ENCODE results near the gene SLC35E1.
"Not testable (repeated sequence)": the region's sequence is repeated elsewhere in the genome, so short reads cannot be mapped to it uniquely, and the experiment has no call there.

The SLC35E1 gene

DNA sequence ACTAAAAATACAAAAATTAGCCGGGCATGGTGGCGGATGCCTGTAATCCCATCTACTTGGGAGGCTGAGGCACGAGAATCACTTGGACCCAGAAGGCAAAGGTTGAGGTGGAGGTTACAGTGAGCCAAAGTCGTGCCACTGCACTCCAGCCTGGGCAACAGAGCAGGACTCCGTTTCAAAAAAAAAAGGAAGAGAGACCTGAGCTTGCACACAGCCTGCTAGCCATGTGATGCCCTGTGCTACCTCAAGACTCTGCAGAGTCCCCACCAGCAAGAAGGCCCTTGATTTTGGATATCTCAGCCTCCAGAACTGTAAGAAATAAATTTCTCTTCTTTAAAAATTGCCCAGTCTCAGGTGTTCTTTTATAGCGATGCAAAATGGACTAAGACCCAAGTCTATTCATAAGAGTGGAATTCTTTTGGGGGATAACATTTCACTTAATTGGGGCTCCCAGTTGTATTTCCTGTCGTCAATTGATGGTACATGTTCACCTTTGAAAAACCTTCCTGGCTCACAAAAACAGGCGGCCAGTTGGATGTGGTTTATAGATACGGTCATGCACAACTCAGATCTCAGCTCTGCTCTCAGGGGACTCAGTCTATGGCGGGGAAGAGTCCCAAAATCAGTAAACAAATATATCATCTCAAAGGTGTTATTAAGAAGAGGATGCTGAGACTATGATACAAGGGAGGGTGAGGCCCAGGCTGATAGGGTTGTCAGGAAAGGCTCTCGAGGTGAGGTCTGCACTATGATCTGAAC lies 27.6 kb downstream of the SLC35E1 start:
- no peak for DNase-seq (ENCODE audit: low spot score)

DNA sequence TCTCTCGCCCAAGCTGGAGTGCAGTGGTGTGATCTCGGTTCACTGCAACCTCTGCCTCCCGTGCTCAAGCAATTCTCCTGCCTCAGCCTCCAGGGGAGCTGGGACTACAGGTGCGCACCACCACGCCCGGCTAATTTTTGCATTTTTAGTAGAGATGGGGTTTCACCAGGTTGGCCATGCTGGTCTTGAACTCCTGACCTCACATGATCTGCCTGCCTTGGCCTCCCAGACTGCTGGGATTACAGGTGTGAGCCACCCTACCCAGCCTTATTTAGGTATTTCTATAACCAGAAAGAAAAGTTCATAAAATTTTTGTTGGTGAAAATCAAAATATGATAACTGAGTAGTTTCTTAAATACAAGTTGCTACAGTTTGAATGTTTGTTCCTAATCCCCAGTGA lies 28.5 kb downstream of the SLC35E1 start:
- DNase-seq (ENCODE audit: low spot score) = not testable (repeated sequence)

GRCh38 chr19:16542910-16543472 lies 29.2 kb downstream of the SLC35E1 start:
- no peak for DNase-seq (ENCODE audit: low spot score)

GRCh38 chr19:16542045-16542909 lies 29.9 kb downstream of the SLC35E1 start, which contains the start of gene CHERP:
Gene CHERP (minus strand): TSS chr19:16542437. CDS start chr19:16542378, 59 bp downstream.
- DNase-seq (ENCODE audit: low spot score) = peak; percentile 93

- no peak for DNase-seq (ENCODE audit: low spot score)
Observed at GRCh38 chr19:16541526-16542044, 30.6 kb downstream of the SLC35E1 start.

DNA sequence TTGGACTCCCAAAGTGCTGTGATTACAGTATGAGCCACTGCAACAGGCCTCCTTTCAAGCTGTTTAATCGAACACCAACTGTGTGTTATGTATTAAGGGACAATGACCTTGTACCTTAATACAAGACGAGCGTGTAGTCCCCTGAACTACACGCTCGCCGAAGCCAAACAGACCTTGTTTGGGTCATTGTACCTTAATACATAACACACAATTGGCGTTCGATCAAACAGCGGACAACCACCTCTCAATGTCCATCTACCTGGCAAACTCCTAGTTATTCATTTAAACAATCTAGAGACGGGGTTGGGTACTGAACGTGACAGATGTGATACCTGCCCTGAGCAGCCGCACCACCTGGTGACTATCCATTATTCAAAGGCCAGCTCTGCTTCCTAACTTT lies 31.3 kb downstream of the SLC35E1 start:
- DNase-seq (ENCODE audit: low spot score) = no peak

DNA sequence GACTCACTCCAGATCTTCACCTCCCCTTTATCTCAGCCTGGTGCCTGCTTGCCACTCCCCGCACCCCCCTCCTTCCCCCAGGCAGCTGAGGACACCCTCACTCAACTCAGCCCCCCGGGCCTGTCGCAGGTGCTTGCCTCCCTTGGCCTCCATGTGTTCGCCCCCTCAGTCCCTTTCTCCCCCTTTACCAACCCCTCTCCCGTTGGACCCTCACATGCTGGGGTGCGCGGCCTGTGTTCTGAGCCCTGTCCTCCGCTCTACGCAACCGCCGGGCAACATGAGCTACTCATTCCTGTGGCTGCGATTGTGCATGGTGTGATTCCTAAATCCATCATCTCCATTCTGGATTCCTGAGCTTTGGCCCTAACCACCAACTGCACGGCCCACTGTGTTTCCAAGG lies 35.1 kb downstream of the SLC35E1 start:
- no peak for DNase-seq (ENCODE audit: low spot score)

DNA sequence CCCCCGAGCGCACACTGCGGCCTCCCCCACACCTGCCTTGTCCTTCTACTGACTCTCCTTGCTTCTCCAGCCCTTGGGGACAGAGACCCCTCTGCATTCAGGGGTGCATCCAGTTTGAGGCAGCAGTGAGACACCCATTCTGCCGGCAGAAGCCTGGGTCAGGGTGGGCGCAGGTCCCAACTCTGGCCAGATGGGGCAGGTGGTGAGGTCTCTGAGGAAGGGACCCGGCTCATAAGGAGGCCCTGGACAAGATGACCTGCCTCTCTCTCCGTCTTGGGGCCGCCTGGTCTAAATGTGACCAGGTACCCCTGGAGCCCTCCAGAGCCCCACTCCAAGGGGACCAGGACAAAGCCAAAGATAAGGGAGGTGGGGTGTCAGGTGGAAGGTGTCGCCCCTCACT lies 36.1 kb downstream of the SLC35E1 start:
- DNase-seq (ENCODE audit: low spot score) = no peak

- DNase-seq (ENCODE audit: low spot score) = no peak
Observed at GRCh38 chr19:16535381-16535780, 36.8 kb downstream of the SLC35E1 start.

GRCh38 chr19:16532440-16533234 lies 39.6 kb downstream of the SLC35E1 start:
- no peak for DNase-seq (ENCODE audit: low spot score)

DNA sequence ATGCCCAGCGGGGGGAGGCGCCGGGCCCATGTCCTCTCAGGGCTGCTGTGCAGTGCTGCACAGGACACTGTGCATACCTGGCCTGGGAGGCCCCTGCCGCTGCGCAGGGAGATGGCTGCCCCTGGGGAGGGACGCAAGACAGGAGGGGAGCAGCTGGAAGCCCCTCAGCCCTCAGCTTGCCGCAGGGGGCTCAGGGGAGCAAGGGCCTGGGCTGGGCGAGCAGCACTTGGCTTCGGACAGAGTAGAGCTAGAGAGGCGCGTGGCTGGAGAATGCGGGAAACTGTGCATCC lies 40.9 kb downstream of the SLC35E1 start:
- no peak for DNase-seq (ENCODE audit: low spot score)

DNA sequence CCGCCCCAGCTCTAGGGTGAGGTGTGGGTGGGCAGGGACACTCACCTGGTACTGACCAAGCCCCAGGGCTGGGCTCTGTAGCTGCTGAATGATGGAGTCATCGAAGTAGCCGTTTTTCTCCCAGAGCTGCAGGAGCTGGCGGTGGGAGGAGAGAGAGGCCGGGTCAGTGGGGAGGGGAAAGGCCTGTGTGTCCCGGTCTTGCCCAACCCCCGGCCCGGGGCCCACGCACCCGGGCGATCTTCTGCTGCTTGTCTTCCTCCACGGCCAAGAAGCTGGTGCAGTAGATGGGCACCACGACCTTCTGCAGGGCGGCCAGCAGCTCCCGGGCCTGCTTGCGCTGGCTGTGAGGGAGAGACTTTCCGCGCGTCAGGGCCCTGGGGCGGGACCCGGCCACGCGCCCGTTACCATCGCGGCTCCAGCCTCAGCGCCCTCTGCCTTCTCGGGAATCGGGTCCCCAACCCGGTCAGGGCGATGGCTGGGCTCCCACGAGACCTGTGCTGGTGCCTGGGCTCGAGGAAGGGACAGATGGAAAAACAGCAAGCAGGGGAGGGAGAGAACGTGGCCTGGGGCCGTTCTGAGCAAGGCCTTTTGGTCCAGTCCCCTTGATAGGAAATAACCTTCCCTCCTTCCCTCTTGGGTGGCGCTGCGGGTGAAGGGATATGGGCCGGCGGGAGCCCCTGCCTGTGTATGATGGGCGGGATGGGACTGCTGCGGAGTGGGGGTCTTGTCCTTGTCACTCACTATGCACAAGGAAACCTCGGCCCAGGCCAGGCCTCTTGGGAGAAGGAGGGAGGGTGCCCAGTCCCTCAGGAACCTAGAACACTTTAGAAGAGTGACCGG lies 41.5 kb downstream of the SLC35E1 start:
- DNase-seq (ENCODE audit: low spot score) = no peak

- DNase-seq (ENCODE audit: low spot score) = no peak
Observed at GRCh38 chr19:16529466-16530144, 42.6 kb downstream of the SLC35E1 start.

DNA sequence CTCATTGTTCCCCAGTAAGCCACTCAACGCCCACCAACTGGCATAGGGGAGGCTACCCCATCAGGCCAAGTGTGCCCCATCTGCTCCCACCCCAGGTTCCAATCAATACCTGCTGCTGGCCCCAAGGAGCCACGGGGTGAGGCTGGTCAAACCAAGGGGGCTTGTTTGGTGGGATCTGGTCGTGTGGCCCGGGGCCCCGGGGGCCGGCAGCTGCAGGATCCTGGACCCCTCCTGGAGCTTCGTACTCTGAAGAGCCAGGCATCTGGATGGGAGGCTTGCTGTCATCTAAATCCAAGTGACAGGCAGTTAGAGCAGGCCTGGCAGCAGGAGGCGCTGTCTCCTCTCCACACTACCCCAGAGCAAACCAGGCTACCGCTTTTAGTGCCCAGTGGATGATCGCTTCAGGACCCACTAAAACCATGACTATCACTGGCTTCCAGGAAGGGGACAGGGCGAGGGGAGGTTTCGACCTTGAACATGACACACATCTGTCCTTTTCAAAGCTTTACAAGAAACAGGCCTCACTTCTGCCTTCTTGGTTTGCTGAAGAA lies 44.2 kb downstream of the SLC35E1 start:
- no peak for DNase-seq (ENCODE audit: low spot score)

GRCh38 chr19:16527334-16527935 lies 44.8 kb downstream of the SLC35E1 start:
- DNase-seq (ENCODE audit: low spot score) = no peak

DNA sequence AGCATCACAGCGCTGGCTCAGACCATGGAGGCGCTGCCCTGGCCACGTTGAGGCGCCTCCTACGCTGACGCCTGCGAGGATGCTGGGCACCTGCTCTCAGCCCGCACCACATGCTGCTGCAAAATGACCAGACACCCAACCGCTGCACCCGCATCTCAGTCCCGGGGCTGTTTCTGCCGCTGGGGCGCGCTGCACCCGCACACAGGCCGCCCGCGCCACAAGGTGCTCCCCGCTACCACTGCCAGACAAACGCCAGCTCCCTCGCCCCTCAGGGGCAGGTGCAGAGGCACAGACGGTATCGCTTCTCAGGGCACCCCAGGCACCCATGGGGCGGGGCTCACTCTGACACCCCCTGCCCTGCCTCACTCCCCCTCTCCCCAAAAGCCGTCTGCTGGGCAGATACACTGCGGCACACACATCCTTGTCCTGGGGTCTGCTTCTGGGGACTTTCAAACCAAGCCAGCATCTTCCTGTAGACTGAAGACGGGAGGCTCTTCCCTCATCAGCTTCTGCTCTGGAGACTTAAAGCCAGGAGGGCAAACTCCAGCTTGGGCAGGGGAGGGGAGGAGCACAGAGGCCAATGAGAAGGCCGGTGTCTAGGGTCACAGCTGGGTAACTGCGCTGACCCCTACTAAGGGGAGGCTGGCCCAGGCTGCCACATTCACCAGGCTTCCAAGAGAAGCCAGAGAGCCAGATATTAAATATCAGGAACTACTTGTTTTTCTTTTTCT lies 46.3 kb downstream of the SLC35E1 start:
- no peak for DNase-seq (ENCODE audit: low spot score)

DNA sequence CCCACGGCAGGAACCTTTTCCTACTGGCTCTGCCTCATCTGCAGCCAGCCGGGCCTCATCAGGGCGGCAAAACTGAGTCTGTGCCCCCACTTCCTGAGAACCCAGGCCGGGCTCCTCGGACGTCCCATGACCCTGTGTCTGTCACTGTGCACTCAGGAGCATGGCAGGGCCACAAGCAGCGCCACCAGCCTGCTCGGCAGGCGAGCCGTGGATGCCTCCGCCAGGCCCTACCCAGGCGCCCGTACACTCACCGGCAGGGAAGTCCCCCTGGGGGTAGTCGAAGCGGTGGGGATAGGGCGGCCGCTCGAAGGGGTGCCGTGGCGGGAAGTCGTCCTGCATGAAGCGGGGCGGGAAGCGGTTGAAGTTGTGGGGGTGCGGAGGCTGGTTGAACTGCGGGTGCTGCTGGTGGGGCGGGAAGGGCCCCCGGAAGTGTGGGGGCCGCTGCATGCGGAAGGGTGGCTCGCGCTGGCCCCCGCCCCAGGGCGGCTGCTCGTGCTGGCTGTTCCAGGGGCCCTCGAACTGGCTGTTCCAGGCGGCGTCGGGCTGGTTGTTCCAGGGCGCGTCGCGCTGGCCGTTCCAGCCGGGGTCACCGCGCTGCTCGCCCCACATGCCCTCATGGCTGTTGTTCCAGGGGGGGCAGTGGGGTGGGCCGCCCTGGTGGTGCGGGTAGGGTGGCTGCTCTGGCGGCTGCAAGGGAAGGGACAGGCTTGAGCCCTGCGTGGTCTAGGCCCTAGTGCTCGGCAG lies 47.1 kb downstream of the SLC35E1 start:
- DNase-seq (ENCODE audit: low spot score) = no peak
